ENCODE data around the gene MAPK10.
"Not testable (repeated sequence)": the region's sequence is repeated elsewhere in the genome, so short reads cannot be mapped to it uniquely, and the experiment has no call there.

MAPK10 gene

GRCh38 chr4:86089781-86090323, 270.0 kb downstream of the MAPK10 start:
- no peaks in the 10 kb centered on the region for H3K27me3 ChIP-seq (ENCODE audit: control insufficient read depth, low read length)
- H3K9me2 ChIP-seq (replicated peaks; ENCODE audit: control insufficient read depth, low read length), result no peaks in the 10 kb centered on the region
- H3K27ac ChIP-seq (ENCODE audit: low read depth, low read length), result no peak overlapping the region
- no peaks in the 10 kb centered on the region for H3K9me3 ChIP-seq (ENCODE audit: control insufficient read depth, insufficient read depth, low read length)
- 0 out of 2 replicates have a peak, but pooled peaks cover 3% of the 10 kb centered on the region for H3K36me3 ChIP-seq (ENCODE audit: control insufficient read depth, low read length)
- no peaks in the 10 kb centered on the region for H3K79me2 ChIP-seq (ENCODE audit: control insufficient read depth, low read length)
- no peak overlapping the region for H3K4me2 ChIP-seq (ENCODE audit: low read length)
- H3F3A ChIP-seq (ENCODE audit: control insufficient read depth, insufficient read depth), result no peaks in the 10 kb centered on the region; the same call in 1 of the 2 replicates
- H4K20me1 ChIP-seq (ENCODE audit: control insufficient read depth, insufficient read depth, low read depth, low read length), result no peaks in the 10 kb centered on the region
- no peaks in the 10 kb centered on the region for H3K4me1 ChIP-seq (ENCODE audit: control insufficient read depth, low read length)
- TF ChIP-seq EZH2phosphoT487 (IDR thresholded peaks at IDR 0.05; ENCODE audit: borderline replicate concordance, low read length) (no peak), CTCF (IDR thresholded peaks at IDR 0.05; ENCODE audit: low read depth, low read length, poor library complexity, severe bottlenecking) (no peak)
- no peak overlapping the region for H3K4me3 ChIP-seq (ENCODE audit: low read length)

- Histone ChIP-seq H3K4me3 (ENCODE audit: low read length) (no peak overlapping the region), H3K27ac (ENCODE audit: low read depth, low read length) (no peak overlapping the region), H4K20me1 (ENCODE audit: control insufficient read depth, insufficient read depth, low read depth, low read length) (no peaks in the 10 kb centered on the region), H3K9me2 (replicated peaks; ENCODE audit: control insufficient read depth, low read length) (no peaks in the 10 kb centered on the region), H3K9me3 (ENCODE audit: control insufficient read depth, insufficient read depth, low read length) (peaks cover under 1% of the 10 kb centered on the region; the same call in 1 of the 2 replicates), H3K79me2 (ENCODE audit: control insufficient read depth, low read length) (no peaks in the 10 kb centered on the region), H3K4me1 (ENCODE audit: control insufficient read depth, low read length) (no peaks in the 10 kb centered on the region), H3K27me3 (ENCODE audit: control insufficient read depth, low read length) (no peaks in the 10 kb centered on the region), H3K36me3 (ENCODE audit: control insufficient read depth, low read length) (peaks cover 3% of the 10 kb centered on the region; the same call in 1 of the 2 replicates), H3K4me2 (ENCODE audit: low read length) (no peak overlapping the region), H3F3A (ENCODE audit: control insufficient read depth, insufficient read depth) (no peaks in the 10 kb centered on the region; the same call in 1 of the 2 replicates)
- no peak for TF ChIP-seq CTCF (IDR thresholded peaks at IDR 0.05; ENCODE audit: low read depth, low read length, poor library complexity, severe bottlenecking)
- no peak for TF ChIP-seq EZH2phosphoT487 (IDR thresholded peaks at IDR 0.05; ENCODE audit: borderline replicate concordance, low read length)
These were observed 270.8 kb downstream of the MAPK10 start for GRCh38 chr4:86089053-86089452.

GRCh38 chr4:86075796-86076195, 284.1 kb downstream of the MAPK10 start:
- not testable (repeated sequence) for H3F3A ChIP-seq (ENCODE audit: control insufficient read depth, insufficient read depth); H3K4me2 ChIP-seq (ENCODE audit: low read length); H3K27me3 ChIP-seq (ENCODE audit: control insufficient read depth, low read length); H3K36me3 ChIP-seq (ENCODE audit: control insufficient read depth, low read length); H3K9me2 ChIP-seq (replicated peaks; ENCODE audit: control insufficient read depth, low read length); H3K79me2 ChIP-seq (ENCODE audit: control insufficient read depth, low read length); H4K20me1 ChIP-seq (ENCODE audit: control insufficient read depth, insufficient read depth, low read depth, low read length); H3K9me3 ChIP-seq (ENCODE audit: control insufficient read depth, insufficient read depth, low read length); H3K4me3 ChIP-seq (ENCODE audit: low read length); H3K4me1 ChIP-seq (ENCODE audit: control insufficient read depth, low read length); H3K27ac ChIP-seq (ENCODE audit: low read depth, low read length)

GRCh38 chr4:86060341-86060740, 299.5 kb downstream of the MAPK10 start:
- no peaks in the 10 kb centered on the region for H3F3A ChIP-seq (ENCODE audit: control insufficient read depth, insufficient read depth)
- no peaks in the 10 kb centered on the region for H3K27me3 ChIP-seq (ENCODE audit: control insufficient read depth, low read length)
- no peak overlapping the region for H3K4me3 ChIP-seq (ENCODE audit: low read length)
- H3K36me3 ChIP-seq (ENCODE audit: control insufficient read depth, low read length), result peaks cover 17% of the 10 kb centered on the region
- H3K9me3 ChIP-seq (ENCODE audit: control insufficient read depth, insufficient read depth, low read length), result no peaks in the 10 kb centered on the region
- no peaks in the 10 kb centered on the region for H3K9me2 ChIP-seq (replicated peaks; ENCODE audit: control insufficient read depth, low read length)
- no peak overlapping the region for H3K4me2 ChIP-seq (ENCODE audit: low read length)
- no peak overlapping the region for H3K27ac ChIP-seq (ENCODE audit: low read depth, low read length)
- TF ChIP-seq EZH2phosphoT487 (IDR thresholded peaks at IDR 0.05; ENCODE audit: borderline replicate concordance, low read length) (no peak), CTCF (IDR thresholded peaks at IDR 0.05; ENCODE audit: low read depth, low read length, poor library complexity, severe bottlenecking) (no peak)
- no peaks in the 10 kb centered on the region for H3K4me1 ChIP-seq (ENCODE audit: control insufficient read depth, low read length)
- H4K20me1 ChIP-seq (ENCODE audit: control insufficient read depth, insufficient read depth, low read depth, low read length), result no peaks in the 10 kb centered on the region
- no peaks in the 10 kb centered on the region for H3K79me2 ChIP-seq (ENCODE audit: control insufficient read depth, low read length)
